ENCODE data around the gene RBM38.

- TF ChIP-seq CTCF (IDR thresholded peaks at IDR 0.05) (no peak), EZH2 (IDR thresholded peaks at IDR 0.05) (no peak), EZH2phosphoT487 (IDR thresholded peaks at IDR 0.05) (no peak)
Measured at GRCh38 chr20:57391439-57392301, 474 bp downstream of the RBM38 start.

All from neural progenitor cell (in vitro differentiated cells).